ENCODE data around the gene EIF2S2.
"Not testable (repeated sequence)": the region's sequence is repeated elsewhere in the genome, so short reads cannot be mapped to it uniquely, and the experiment has no call there.

The EIF2S2 gene, protein sequence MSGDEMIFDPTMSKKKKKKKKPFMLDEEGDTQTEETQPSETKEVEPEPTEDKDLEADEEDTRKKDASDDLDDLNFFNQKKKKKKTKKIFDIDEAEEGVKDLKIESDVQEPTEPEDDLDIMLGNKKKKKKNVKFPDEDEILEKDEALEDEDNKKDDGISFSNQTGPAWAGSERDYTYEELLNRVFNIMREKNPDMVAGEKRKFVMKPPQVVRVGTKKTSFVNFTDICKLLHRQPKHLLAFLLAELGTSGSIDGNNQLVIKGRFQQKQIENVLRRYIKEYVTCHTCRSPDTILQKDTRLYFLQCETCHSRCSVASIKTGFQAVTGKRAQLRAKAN

DNA sequence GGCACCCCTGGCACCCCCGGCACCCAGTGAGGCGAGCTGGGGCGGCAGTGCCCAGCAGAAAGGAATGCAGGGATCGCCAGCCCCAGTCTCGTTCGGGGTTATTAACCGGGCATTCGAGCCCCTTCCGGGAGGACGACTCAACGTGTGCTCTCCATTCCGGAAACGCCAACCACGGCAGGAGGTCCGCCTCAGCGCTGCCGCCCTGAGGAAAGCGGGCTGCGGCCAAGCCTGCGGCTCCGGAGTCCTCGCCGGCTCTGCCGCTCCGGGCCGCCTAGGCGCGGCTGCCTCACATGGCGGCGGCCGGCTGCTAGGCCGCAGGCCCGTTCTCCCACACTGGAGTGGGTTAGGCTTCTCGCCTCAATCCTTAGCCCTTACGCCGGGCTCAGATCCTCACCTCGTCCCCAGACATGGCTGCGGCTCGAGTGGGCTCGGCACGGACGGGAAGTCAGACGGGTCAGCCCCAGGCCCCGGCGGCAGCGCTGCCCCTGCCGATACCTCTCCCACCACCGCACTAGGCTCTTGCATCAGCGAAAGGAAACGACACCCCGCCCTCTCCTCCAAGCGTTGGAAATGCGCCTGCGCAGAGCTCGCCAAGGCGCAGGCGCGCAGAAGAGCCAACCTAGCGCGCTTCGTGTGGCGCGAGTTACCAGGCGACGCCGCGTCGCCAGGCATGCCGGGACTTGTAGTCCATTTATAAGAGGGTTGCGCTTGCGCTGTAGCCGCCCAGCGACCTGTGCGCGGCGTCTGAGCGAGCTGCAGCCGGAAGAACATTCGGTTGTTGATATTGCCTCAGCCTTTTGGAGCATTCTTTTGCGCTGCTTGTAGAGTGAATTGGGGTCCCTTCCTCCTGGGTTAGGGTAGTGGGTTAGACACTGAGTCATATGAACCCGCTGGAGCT is at the start of gene EIF2S2:
EIF2S2 (minus strand) TSS at position 542 of the 898 bp plus-strand sequence; CDS start at position 409, 133 bp downstream.
- TF ChIP-seq, protein P1, sequence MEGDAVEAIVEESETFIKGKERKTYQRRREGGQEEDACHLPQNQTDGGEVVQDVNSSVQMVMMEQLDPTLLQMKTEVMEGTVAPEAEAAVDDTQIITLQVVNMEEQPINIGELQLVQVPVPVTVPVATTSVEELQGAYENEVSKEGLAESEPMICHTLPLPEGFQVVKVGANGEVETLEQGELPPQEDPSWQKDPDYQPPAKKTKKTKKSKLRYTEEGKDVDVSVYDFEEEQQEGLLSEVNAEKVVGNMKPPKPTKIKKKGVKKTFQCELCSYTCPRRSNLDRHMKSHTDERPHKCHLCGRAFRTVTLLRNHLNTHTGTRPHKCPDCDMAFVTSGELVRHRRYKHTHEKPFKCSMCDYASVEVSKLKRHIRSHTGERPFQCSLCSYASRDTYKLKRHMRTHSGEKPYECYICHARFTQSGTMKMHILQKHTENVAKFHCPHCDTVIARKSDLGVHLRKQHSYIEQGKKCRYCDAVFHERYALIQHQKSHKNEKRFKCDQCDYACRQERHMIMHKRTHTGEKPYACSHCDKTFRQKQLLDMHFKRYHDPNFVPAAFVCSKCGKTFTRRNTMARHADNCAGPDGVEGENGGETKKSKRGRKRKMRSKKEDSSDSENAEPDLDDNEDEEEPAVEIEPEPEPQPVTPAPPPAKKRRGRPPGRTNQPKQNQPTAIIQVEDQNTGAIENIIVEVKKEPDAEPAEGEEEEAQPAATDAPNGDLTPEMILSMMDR (IDR thresholded peaks at IDR 0.05; ENCODE audit: low read depth, low read length, missing control alignments) = no peak
- in situ Hi-C loops (cut with HindIII; ENCODE audit: low pct_ligation_motif_present, low sequenced_read_pairs) = no loop called here
- peak within 1 kb of the TSS; percentile 94 for H3K4me3 ChIP-seq (ENCODE audit: low read depth, low read length)
- DNase-seq = peak; percentile 93
- no peaks in the 10 kb centered on the region for H3K27me3 ChIP-seq (replicated peaks)
- H3K27ac ChIP-seq = peak within 1 kb of the TSS; percentile 97
- peaks cover 4% of the 10 kb centered on the region for H3K36me3 ChIP-seq (replicated peaks)

DNA sequence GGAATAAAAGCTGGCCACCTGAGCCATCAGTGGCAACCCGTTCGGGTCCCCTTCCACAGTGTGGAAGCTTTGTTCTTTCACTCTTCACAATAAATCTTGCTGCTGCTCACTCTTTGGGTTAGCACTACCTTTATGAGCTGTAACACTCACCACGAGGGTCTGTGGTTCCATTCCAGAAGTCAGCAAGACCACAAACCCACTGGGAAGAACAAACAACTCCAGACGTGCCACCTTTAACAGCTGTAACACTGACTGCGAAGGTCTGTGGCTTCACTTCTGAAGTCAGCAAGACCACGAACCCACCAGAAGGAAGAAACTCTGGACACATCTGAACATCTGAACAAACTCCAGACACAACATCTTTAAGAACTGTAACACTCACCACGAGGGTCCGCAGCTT is 45.7 kb upstream of the EIF2S2 start:
- H3K27ac ChIP-seq; H3K36me3 ChIP-seq (replicated peaks); DNase-seq; H3K4me3 ChIP-seq (ENCODE audit: low read depth, low read length); H3K27me3 ChIP-seq (replicated peaks); in situ Hi-C loops (cut with HindIII; ENCODE audit: low pct_ligation_motif_present, low sequenced_read_pairs): not testable (repeated sequence)

DNA sequence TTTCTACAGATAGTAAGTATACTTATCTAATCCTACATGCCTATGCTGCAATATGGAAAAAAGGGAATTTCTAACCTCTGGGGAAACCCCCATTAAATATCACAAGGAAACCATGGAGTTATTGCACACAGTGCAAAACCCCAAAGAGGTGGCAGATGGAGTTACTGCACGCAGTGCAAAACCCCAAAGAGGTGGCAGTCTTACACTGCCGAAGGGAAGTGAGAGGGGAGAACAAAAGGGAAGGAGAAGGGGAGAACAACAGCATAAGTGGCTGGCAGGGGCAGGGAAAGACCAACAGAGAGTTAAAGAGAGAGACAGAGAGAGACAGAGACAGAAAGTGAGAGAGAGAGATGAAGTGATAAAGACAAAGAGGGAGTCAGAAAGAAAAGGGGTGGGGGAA is 43.8 kb upstream of the EIF2S2 start:
- Histone ChIP-seq H3K4me3 (ENCODE audit: low read depth, low read length) (no peak overlapping the region), H3K27ac (no peak overlapping the region), H3K27me3 (replicated peaks) (no peaks in the 10 kb centered on the region), H3K36me3 (replicated peaks) (no peaks in the 10 kb centered on the region)
- DNase-seq = no peak
- TF ChIP-seq, protein P1 (IDR thresholded peaks at IDR 0.05; ENCODE audit: low read depth, low read length, missing control alignments) = no peak
- in situ Hi-C loops (cut with HindIII; ENCODE audit: low pct_ligation_motif_present, low sequenced_read_pairs) = no loop called here

DNA sequence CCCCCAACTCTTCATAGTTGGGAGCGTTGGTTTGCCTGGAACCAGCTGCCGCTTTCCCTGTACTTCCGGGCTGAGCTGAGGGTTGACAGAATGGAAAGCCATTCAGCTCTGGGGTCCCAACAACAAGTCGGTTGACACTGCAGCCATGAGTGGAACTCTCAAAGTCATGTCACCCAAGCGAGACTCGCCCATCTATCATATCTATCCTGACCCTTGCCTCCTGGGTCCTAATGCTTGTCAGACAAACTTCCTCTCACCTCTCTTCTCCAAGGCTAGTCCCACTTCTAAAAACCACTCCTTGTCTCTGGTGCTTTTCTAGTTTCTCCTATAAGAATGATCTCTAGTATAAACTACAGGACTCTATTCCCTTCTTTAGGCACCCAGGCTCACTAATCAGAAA is 41.1 kb upstream of the EIF2S2 start:
- H3K27ac ChIP-seq; in situ Hi-C loops (cut with HindIII; ENCODE audit: low pct_ligation_motif_present, low sequenced_read_pairs); DNase-seq; H3K4me3 ChIP-seq (ENCODE audit: low read depth, low read length); H3K27me3 ChIP-seq (replicated peaks); H3K36me3 ChIP-seq (replicated peaks): not testable (repeated sequence)

DNA sequence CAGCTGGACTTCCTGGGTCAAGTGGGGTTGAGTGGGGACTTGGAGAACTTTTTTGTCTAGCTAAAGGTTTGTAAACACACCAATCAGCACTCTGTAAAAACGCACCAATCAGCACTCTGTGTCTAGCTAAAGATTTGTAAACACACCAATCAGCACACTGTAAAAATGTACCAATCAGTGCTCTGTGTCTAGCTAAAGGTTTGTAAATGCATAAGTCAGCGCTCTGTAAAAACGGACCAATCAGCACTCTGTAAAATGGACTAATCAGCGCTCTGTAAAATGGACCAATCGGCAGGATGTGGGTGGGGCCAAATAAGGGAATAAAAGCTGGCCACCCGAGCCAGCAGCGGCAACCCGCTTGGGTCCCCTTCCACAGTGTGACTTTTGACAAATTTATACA is 40.0 kb upstream of the EIF2S2 start:
- DNase-seq; H3K4me3 ChIP-seq (ENCODE audit: low read depth, low read length); in situ Hi-C loops (cut with HindIII; ENCODE audit: low pct_ligation_motif_present, low sequenced_read_pairs); H3K27ac ChIP-seq; H3K36me3 ChIP-seq (replicated peaks); H3K27me3 ChIP-seq (replicated peaks): not testable (repeated sequence)

DNA sequence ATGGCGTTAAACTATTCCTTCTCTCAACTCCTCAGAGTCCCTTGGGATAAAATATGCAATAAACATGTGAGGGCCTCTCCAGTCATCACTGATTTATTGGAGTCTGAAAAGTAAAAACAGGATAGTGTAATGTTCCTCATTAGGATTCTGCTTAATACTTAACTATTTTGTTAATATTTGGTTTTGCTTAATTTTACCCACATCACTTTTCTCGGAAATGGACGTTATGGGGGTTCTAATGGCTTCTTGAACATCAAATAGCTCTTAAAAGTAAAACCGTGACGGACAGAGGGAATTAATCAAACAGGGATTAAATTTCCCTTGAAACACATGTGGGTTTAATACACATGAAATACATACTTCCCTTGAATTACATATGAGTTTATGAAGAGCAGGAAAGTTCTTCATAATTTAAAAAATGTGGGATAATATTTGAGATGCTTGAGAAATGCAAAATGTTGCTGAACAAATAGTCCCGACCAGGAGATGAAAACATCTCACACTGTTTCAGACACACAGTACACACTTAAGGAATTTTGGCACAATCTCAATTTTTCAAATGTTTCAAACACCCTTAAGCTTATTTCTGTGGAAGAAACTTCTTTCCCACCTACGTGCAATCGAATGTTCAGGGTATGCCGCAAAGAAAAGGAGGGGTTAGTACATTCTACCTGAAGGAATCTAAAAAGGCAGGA is 38.4 kb upstream of the EIF2S2 start:
- in situ Hi-C loops (cut with HindIII; ENCODE audit: low pct_ligation_motif_present, low sequenced_read_pairs) = no loop called here

More for the DNA sequence above, 38.4 kb upstream of the EIF2S2 start:
- H3K36me3 ChIP-seq (replicated peaks) = no peaks in the 10 kb centered on the region
- no peaks in the 10 kb centered on the region for H3K27me3 ChIP-seq (replicated peaks)
- no peak overlapping the region for H3K27ac ChIP-seq
- TF ChIP-seq, protein P1 (IDR thresholded peaks at IDR 0.05; ENCODE audit: low read depth, low read length, missing control alignments) = no peak
- DNase-seq = no peak
- H3K4me3 ChIP-seq (ENCODE audit: low read depth, low read length) = no peak overlapping the region

Measured in brain microvascular endothelial cell (primary cell).